HepG2 (cell line): Measurements from ENCODE around the gene PITHD1. TPM values are rescaled to one million over a fixed set of nuclear protein-coding genes. Genes with fewer than 3 reads are reported as not detected.
A peak's percentile ranks its signal among the peaks of the same experiment; 100 is the strongest.

Experiments
- DNMT3B ChIP-seq: conservative IDR thresholded peaks from 2 replicates; pipeline ENCODE4 v1.6.1; 2016; ENCODE audit warnings: missing biosample characterization, control low read depth
- HNF1B ChIP-seq: sonication (generic); formaldehyde crosslinking; IDR thresholded peaks from 2 replicates; pipeline ENCODE4 v1.5.1; 2020; ENCODE audit warnings: mild to moderate bottlenecking, moderate library complexity, missing genetic modification reagents
- KLF16 ChIP-seq, 2 experiments: sonication (generic) in 1 of 2; formaldehyde crosslinking in 1 of 2; IDR thresholded peaks; 2 replicates each; pipeline versions ENCODE4 v1.6.1 to v1.8.0; 2016 to 2023; ENCODE audit warnings: missing genetic modification reagents in 2 of 2, missing compliant biosample characterization in 1 of 2
- NR1H2 ChIP-seq: sonication (generic); formaldehyde crosslinking; IDR thresholded peaks from 2 replicates; pipeline ENCODE4 v1.8.1; 2022; ENCODE audit warnings: low read depth, missing genetic modification reagents, borderline replicate concordance
- SALL2 ChIP-seq: sonication (generic); formaldehyde crosslinking; IDR thresholded peaks from 2 replicates; pipeline ENCODE4 v1.8.1; 2023; ENCODE audit warnings: mild to moderate bottlenecking, missing genetic modification reagents, inconsistent platforms
- SMC3 ChIP-seq: IDR thresholded peaks from 2 replicates; pipeline ENCODE4 v1.6.1; 2011; ENCODE audit warnings: low read length, improper control_type of control experiment
- SOX5 ChIP-seq: IDR thresholded peaks from 2 replicates; pipeline ENCODE4 v1.6.1; 2016; ENCODE audit warnings: borderline replicate concordance
- TRIM24 ChIP-seq: sonication (generic); formaldehyde crosslinking; IDR thresholded peaks from 2 replicates; pipeline ENCODE4 v1.8.0; 2022; ENCODE audit warnings: mild to moderate bottlenecking, missing genetic modification reagents
- U2AF2 ChIP-seq: fragments of 200-400 bp; formaldehyde crosslinking; IDR thresholded peaks from 2 replicates; pipeline ENCODE4 v1.6.1; 2017; ENCODE audit warnings: low read depth, mild to moderate bottlenecking, low read length
- ZFP36 ChIP-seq: fragments of 150-350 bp; IDR thresholded peaks from 2 replicates; pipeline ENCODE4 v1.6.1; 2018; ENCODE audit warnings: borderline replicate concordance, low read length, low read depth; ENCODE audit not compliant: partially characterized antibody
- ZMYM4 ChIP-seq: sonication (generic); formaldehyde crosslinking; IDR thresholded peaks from 2 replicates; pipeline ENCODE4 v1.8.1; 2023; ENCODE audit warnings: mild to moderate bottlenecking, missing genetic modification reagents
- ZNF263 ChIP-seq: sonication (generic); formaldehyde crosslinking; IDR thresholded peaks from 2 replicates; pipeline ENCODE4 v1.4.0; 2020; ENCODE audit warnings: missing genetic modification reagents
- ZNF264 ChIP-seq: sonication (generic); formaldehyde crosslinking; IDR thresholded peaks from 2 replicates; pipeline ENCODE4 v1.4.0; 2020; ENCODE audit warnings: missing genetic modification reagents
- ZNF839 ChIP-seq: sonication (generic); formaldehyde crosslinking; IDR thresholded peaks from 2 replicates; pipeline ENCODE4 v1.4.0; 2020; ENCODE audit warnings: missing genetic modification reagents, mild to moderate bottlenecking, borderline replicate concordance
- polyA plus RNA-seq, 8 experiments: library from polyadenylated mRNA; depleted of rRNA in 3 of 8; stranded (reverse) in 7 of 8; unstranded in 1 of 8; fragments of >200 nt; fragmentation: Illumina TruSeq in 4 of 8; extraction: Trizol in 4 of 8; gene quantifications; 2 replicates each; pipeline versions ENCODE4 v1.2.1 to v1.2.3, GENCODE V29; 2011 to 2016; ENCODE audit warnings: low read depth in 4 of 8, missing spikeins in 1 of 8, mixed read lengths in 1 of 8; ENCODE audit not compliant: insufficient read depth in 1 of 8
- total RNA-seq, 5 experiments: library from RNA; depleted of rRNA; stranded (reverse); fragments of >200 nt; fragmentation: Illumina TruSeq; extraction: Trizol; gene quantifications; 2 replicates each; pipeline ENCODE4 v1.2.3, GENCODE V29; 2016; ENCODE audit warnings: low read depth in 1 of 5
- TF ChIP-seq, protein P1 (sequence below): fragments of 450-650 bp; IDR thresholded peaks from 2 replicates; pipeline ENCODE4 v1.6.1; 2017
- TF ChIP-seq, protein P2 (sequence below): sonication (generic); IDR thresholded peaks from 2 replicates; pipeline ENCODE4 v1.6.1; 2016; ENCODE audit warnings: low read depth, borderline replicate concordance
- TF ChIP-seq, protein P3 (sequence below): sonication (generic); formaldehyde crosslinking; IDR thresholded peaks from 2 replicates; pipeline ENCODE4 v1.5.0; 2020; ENCODE audit warnings: mild to moderate bottlenecking, missing genetic modification reagents
- TF ChIP-seq, protein P4 (sequence below): sonication (generic); formaldehyde crosslinking; IDR thresholded peaks from 2 replicates; pipeline ENCODE4 v1.5.1; 2020; ENCODE audit warnings: missing genetic modification reagents, mild to moderate bottlenecking, borderline replicate concordance
- TF ChIP-seq, protein P5 (sequence below): sonication (generic); formaldehyde crosslinking; IDR thresholded peaks from 2 replicates; pipeline ENCODE4 v1.4.0; 2020; ENCODE audit warnings: missing genetic modification reagents
- TF ChIP-seq, protein P6 (sequence below): sonication (generic); formaldehyde crosslinking; conservative IDR thresholded peaks from 2 replicates; pipeline ENCODE4 v1.4.0; 2020; ENCODE audit warnings: missing genetic modification reagents

PITHD1 gene
- total and polyA plus RNA-seq, 2 of the 13 experiments (the other 11 are each of a cell fraction or from before 2014, with no cell fraction given) = 28.0 to 37.3 TPM

DNA sequence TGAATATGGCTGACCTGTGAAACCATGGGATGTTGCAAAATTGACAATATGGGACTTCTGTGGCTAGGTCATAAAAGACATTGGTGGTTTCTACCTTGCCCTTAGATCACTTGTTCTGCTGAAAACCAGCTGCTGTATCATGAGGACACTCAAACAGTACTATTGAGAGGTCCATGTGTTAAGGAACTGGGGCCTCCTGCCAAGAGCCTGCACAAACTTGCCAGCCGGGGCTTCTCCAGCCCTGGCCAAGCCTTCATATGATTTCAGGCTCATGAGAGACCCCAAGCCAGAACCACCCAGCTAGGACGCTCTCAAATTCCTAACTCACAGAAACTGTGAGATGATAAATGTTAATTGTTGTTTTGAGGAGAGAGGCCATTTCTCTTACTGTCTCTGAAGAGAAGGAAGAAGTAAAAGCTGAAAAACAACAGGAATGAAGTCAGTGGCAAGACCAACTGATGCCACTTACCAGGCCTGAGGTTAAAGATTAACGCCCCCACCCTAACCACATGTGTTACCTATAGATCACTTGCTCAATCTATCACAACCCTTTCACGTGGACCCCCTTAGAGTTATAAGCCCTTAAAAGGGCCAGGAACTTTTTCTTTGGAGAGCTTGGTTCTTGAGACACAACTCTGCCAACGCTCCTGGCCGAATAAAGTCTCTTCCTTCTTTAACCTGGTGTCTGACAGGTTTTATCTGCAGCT, 3.9 kb upstream of the PITHD1 start (continued):
- TF ChIP-seq, protein P1, sequence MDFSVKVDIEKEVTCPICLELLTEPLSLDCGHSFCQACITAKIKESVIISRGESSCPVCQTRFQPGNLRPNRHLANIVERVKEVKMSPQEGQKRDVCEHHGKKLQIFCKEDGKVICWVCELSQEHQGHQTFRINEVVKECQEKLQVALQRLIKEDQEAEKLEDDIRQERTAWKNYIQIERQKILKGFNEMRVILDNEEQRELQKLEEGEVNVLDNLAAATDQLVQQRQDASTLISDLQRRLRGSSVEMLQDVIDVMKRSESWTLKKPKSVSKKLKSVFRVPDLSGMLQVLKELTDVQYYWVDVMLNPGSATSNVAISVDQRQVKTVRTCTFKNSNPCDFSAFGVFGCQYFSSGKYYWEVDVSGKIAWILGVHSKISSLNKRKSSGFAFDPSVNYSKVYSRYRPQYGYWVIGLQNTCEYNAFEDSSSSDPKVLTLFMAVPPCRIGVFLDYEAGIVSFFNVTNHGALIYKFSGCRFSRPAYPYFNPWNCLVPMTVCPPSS = no peak
- TF ChIP-seq, protein P2, sequence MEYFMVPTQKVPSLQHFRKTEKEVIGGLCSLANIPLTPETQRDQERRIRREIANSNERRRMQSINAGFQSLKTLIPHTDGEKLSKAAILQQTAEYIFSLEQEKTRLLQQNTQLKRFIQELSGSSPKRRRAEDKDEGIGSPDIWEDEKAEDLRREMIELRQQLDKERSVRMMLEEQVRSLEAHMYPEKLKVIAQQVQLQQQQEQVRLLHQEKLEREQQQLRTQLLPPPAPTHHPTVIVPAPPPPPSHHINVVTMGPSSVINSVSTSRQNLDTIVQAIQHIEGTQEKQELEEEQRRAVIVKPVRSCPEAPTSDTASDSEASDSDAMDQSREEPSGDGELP = no peak
- TF ChIP-seq SALL2 (no peak), ZNF839 (CRISPR knock-in tag) (no peak), SOX5 (CRISPR knock-in tag) (0 out of 2 replicates have a peak, but pooled peaks have one; percentile 31), ZMYM4 (CRISPR knock-in tag) (no peak), KLF16 (CRISPR knock-in tag; IDR thresholded peaks at IDR 0.05) (no peak), ZNF264 (no peak), SMC3 (no peak), ZFP36 (no peak), TRIM24 (CRISPR knock-in tag) (no peak), NR1H2 (no peak), U2AF2 (no peak), DNMT3B (CRISPR knock-in tag) (0 out of 2 replicates have a peak, but pooled peaks have one; percentile 32), HNF1B (peak; percentile 77), ZNF263 (CRISPR knock-in tag) (no peak)
- TF ChIP-seq, protein P3, sequence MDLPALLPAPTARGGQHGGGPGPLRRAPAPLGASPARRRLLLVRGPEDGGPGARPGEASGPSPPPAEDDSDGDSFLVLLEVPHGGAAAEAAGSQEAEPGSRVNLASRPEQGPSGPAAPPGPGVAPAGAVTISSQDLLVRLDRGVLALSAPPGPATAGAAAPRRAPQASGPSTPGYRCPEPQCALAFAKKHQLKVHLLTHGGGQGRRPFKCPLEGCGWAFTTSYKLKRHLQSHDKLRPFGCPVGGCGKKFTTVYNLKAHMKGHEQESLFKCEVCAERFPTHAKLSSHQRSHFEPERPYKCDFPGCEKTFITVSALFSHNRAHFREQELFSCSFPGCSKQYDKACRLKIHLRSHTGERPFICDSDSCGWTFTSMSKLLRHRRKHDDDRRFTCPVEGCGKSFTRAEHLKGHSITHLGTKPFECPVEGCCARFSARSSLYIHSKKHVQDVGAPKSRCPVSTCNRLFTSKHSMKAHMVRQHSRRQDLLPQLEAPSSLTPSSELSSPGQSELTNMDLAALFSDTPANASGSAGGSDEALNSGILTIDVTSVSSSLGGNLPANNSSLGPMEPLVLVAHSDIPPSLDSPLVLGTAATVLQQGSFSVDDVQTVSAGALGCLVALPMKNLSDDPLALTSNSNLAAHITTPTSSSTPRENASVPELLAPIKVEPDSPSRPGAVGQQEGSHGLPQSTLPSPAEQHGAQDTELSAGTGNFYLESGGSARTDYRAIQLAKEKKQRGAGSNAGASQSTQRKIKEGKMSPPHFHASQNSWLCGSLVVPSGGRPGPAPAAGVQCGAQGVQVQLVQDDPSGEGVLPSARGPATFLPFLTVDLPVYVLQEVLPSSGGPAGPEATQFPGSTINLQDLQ (CRISPR knock-in tag) = no peak
- TF ChIP-seq, protein P4, sequence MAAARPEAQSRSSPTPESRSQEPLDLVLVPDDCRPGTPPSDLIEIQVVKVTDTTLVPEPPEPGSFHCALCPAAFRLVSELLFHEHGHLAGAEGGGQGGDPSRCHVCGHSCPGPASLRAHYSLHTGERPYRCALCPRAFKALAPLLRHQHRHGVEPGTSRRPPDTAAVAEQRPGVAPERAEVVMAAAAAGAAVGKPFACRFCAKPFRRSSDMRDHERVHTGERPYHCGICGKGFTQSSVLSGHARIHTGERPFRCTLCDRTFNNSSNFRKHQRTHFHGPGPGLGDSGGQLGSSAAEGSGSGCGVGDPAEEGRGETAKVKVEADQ (CRISPR knock-in tag) = no peak
- TF ChIP-seq, protein P5, sequence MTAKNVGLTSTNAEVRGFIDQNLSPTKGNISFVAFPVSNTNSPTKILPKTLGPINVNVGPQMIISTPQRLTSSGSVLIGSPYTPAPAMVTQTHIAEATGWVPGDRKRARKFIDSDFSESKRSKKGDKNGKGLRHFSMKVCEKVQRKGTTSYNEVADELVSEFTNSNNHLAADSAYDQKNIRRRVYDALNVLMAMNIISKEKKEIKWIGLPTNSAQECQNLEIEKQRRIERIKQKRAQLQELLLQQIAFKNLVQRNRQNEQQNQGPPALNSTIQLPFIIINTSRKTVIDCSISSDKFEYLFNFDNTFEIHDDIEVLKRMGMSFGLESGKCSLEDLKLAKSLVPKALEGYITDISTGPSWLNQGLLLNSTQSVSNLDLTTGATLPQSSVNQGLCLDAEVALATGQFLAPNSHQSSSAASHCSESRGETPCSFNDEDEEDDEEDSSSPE = no peak
- TF ChIP-seq, protein P6, sequence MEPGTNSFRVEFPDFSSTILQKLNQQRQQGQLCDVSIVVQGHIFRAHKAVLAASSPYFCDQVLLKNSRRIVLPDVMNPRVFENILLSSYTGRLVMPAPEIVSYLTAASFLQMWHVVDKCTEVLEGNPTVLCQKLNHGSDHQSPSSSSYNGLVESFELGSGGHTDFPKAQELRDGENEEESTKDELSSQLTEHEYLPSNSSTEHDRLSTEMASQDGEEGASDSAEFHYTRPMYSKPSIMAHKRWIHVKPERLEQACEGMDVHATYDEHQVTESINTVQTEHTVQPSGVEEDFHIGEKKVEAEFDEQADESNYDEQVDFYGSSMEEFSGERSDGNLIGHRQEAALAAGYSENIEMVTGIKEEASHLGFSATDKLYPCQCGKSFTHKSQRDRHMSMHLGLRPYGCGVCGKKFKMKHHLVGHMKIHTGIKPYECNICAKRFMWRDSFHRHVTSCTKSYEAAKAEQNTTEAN (CRISPR knock-in tag) = no peak
